DMS53 treated with DMSO at 0.1 percent for 48 hours (cell line): ENCODE measurements around the gene UNC13D.
"Not testable (repeated sequence)": the region's sequence is repeated elsewhere in the genome, so short reads cannot be mapped to it uniquely, and the experiment has no call there.

Source experiments
- DNase-seq: peaks from one replicate; lab custom pipeline; 2025; ENCODE audit not compliant: unreplicated experiment; lab: John Stamatoyannopoulos, UW

Gene UNC13D

DNA sequence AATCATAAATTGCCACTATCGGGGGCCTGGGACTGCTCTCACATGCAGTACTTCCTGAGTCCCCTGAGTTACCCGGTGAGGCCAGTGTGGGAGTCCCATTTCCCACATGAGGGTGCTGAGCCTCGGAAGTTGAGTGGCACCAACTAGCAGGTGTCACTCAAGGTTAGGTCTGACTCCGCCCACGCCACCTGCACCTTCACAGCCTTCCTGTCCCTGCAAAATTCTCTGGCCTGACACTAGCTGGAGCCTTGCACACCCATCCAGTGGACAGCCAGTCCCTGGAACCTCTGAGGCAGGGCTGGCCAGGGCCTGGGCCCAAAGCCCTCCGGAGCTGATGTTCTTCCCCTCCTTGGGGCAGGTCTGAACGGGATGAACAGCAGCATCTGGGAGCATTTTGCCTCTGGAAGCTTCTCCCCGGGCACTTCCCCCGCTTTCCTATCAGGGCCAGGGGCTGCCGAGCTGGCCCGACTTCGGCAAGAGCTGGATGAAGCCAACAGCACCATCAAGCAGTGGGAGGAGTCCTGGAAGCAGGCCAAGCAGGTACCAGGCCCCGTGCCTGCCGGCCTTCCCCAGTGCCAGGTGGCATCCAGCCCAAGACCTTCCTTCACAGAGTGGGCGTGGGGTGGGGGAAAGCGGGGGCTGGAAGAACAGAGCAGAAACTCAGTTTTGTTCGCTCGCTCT is 21.9 kb downstream of the UNC13D start:
- DNase-seq = peak; percentile 72

DNA sequence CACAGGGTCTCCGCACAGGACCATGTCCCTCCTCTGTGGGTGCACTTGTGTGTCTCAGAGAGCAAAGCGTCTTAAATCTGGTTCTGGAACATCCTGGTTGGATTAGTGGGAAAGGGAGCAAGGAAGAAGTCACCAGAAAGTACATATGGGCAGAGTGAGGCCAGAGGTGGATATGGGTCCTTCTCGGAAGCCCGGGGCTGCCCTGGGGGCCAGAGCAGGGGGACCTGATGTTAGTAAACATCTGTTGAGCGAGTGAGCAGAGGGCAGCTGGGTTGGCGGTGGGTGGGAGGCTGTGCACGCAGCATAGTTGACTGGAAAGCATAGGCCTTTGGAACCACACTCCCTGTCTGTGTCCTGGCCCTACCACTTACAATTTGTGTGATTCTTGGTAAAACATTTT is 22.7 kb downstream of the UNC13D start:
- DNase-seq = no peak

DNA sequence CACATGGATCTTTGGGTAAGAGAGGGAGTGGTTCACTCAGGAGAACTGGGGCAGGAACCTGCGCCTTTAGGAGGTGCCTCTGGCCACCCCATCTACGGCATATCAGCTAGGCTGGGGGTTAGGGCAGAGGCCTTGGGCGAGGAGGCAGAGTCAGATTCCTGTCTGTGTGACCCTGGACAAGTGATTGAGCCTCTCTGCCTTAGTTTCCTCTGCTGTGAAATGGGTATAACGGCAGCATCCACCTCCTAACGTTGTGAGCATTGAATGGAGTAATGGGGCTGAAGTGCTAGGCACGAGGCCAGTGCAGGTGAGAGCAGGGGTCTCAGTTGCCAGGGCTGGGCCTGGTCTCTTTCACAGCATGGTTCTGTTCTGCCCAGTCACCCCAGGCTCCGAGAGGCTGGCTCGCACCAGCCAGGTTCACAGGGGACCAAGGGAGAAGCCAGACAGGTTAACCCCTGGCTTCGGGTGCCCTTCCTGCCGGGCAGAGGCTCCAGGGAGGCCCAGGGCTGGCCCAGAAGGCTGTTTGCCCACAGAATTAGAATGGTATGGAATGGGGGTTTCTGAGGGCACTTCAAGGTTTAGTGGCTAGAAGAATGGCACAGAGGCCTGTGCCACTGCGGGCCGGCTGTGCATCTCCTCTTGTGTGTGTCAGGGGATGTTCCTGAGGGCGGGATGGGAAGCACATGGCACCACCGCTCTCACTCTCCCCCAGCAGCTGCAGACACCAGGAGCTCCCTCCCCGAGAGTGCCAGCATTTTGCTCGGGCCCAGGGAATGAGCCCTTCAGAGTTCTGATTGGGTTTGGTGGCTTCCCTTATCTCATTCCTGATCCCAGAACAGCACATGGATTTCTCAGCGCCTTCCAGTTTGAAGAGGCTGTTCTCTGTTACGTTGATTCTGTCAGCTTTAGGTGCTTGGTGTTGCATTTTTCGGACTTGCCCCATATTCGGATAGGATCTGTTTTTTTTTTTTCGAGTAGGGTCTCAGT is 23.8 kb downstream of the UNC13D start:
- DNase-seq = no peak

DNA sequence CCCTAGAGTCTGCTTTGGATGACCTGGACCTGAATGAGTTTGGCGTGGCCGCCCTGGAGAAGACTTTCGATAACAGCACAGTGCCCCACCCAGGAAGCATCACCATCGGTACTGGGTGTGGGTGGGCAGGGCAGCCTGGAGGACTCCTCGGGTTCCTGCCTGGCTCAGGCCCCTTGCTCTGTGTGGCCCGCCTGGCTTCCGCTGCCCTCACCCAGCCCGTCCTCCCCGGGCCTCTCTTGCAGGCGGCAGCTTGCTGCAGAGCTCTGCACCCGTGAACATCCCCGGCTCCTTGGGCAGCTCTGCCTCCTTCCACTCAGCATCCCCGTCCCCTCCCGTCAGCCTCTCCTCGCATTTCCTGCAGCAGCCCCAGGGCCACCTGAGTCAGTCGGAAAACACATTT is 24.5 kb downstream of the UNC13D start:
- no peak for DNase-seq

DNA sequence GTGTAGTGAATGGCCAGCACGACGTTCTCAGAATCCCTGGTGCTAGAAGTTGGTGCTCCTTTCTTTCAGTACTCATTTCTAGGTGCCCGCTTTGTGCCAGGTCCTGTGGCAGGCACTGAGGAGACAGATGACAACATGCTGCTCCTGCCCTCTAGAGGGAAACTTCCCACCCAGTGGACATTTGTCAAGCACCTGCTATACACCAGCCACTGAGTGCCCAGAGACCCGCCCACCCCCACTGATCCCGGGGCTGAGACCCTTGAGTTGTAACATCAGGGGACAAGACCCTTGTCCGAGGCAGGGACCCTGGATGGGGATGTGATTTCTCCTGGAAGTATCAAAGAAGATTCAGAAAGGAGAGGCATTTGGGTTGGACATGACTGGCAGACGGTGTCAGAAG is 25.1 kb downstream of the UNC13D start:
- DNase-seq = no peak

DNA sequence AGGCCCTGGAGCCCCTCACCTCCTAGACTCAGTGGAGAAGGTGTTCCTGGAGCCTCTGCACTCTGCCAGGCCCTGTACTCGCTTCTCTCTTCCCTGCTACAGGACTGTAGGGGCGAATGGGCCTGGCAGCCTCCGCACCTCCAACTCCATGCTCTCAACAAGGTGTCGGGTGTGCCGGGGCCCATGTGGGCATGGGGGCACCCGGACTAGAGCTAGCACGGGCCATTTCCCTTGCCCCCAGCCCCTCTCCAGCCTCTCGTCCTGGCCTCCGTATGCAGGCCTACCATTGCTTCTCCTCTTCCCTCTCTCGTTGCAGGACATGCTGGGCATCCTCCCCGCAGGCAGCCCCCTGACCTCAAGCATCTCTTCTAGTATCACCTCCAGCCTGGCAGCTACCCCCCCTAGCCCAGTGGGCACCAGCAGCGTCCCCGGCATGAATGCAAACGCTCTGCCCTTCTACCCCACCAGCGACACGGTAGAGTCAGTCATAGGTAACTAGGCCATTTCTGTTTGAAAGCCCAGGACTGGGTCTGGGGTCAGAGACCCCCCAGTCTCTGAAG is 25.8 kb downstream of the UNC13D start:
- no peak for DNase-seq

DNA sequence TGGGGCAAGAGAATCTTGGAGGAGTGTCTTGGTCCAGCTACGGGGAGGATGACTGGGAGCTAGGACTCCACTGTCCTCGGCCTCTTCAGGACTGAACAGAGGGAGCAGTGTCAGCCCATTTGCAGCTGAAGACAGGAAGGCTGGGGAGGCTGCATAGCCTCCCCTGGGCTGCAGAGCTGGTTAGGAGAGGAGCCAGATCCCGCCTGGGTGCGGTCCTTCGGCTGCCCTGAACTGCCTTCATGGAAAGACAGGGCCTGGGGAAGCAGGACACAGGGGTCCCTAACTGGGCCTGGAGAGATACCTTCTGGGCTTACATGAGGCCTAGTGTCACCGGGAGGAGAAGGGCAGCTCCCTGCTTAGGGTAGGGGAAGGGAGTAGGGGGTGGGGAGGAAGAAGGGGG is 26.6 kb downstream of the UNC13D start:
- no peak for DNase-seq

DNA sequence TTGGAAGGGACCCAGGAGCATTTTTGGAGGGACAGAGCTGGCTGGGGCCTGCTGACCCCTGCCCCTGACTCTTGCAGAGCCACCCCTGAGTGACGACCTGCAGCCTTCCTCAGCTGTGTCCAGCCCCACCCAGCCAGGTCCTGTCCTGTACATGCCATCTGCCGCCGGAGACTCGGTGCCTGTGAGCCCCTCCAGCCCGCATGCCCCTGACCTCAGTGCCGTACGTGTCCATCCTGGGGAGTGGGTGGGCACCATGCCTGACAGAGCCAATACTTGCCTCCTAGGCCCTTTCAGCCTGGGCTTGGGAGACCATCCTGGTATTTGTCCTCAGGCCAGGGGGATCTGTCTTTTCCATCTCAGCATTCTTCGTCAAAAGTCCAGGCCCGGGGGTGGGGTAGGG is 27.5 kb downstream of the UNC13D start:
- DNase-seq = no peak

DNA sequence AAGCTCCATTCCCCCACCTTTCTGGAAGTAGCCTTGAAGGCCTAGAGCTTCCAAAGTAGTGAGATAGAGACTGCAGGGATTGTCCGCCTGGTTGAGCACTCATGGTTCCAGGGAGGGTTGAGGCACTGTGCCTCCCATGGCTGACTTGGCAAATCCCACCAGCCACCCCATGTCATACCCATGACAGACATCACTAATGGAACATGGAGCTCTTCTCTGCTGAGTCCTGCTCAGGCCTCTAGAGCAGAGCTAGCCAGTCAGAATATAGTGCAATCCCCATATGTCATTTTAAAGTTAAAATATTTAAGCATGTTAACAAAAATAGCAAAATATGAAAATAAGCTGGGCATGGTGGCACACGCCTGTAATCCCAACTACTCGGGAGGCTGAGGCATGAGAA is 28.8 kb downstream of the UNC13D start:
- DNase-seq = no peak

DNA sequence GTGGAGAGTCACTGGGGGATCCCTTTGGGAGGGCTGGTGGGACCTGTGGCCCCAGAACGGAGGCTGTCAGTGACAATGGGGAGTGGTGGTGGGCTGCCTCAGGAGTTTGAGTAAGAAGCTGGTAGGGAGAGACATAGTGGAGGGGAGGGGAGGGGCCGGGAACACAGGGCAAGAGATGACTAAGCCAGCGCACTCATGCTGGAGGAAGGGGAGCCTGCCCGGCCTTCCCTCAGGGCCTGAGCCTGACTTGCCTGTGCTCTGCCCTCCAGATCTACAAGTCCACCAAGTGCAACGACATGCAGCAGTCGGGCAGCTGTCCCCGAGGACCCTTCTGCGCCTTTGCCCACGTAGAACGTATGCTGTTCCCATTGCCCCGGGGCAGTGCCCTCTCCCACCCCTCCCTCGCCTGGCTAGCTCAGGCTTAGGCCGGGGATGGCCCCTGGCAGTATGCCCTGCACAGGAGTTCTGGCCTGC is 29.3 kb downstream of the UNC13D start:
- no peak for DNase-seq

DNA sequence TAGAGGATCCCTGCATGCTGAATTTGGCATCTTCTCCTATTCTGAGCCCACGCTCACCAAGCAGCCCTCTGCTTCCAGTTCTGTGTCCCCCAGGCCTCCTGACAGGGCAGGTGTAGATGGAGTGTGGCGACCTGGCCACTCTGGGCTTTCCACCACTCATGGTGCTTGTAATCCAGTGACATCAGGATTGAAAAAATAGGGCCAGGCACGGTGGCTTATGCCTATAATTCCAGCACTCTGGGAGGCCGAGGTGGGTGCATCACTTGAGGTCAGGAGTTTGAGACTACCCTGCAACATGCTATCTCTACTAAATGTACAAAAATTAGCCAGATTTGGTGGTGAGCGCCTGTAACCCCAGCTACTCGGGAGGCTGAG is 30.2 kb downstream of the UNC13D start:
- no peak for DNase-seq

DNA sequence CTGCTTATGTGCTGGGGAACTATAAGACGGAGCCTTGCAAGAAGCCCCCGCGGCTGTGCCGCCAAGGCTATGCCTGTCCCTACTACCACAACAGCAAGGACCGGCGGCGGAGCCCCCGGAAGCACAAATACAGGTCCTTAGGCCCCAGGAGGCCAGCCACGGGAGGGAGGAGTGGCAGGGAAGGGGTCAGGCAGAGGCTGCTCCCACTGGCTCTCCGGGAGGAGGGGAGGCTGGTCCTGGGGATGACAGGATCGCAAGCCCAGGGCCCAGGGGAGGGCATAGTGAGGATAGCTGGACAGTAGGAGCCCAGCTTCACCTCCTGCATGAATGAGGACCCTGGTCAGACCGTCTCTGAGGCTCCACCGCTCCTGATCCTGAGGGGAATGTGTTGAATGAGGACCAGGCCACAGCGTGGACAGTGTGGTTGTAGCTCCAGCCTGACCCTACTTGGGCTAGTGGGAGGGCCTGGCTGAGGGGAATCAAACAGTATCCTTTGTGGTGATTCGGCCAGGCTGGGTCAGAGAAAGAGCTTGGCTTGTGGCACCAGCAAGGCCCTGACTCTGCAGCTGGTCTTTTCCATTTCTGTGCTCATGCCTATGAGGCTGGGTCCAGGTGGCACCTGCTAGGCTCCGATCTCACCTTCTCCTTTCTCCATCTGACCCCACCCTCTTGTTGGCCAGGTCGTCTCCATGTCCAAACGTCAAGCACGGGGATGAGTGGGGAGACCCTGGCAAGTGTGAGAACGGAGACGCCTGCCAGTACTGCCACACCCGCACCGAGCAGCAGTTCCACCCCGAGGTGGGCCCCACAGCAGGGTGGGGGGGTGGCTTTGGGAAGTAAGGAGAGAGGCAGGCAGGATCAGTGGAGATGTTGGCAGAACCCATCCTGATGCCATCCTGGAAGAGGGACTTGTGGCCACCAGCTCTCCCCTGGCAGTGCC is 30.9 kb downstream of the UNC13D start:
- DNase-seq = no peak

DNA sequence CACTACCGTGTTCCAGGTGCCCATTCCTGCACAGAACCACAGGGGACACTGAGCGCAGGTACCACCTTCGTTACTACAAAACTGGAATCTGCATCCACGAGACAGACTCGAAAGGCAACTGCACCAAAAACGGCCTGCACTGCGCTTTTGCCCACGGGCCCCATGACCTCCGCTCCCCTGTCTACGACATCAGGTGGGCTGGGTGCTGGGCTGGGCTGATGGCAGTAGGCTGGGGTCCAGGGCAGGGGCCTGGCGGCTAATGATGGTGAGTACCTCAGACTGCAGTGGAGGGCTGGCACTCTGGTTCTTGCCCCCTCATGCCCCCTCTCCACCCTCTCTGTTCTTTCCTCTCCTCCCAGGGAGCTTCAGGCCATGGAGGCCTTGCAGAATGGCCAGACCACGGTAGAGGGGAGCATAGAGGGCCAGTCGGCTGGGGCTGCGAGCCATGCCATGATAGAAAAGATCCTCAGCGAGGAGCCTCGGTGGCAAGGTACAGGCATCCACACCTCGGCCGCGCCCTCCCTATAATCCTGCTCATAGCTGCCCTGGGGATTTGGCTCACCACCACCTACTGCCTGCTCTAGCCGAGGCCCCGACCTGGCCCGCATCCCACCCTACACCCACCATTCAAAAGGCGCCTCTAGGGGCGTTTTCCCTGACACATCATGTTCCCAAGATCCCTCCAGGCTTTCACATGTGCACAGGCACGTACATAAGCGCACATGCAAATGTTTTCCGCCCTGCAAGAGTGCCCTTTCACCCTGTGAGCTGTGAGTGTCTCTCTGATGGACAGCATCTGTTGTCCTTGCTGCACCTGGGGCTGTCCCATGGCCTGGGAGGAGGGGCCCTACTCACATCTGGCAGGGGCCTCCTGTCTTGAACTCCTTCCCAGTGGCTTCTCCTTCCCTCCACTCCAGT is 31.8 kb downstream of the UNC13D start:
- DNase-seq = no peak

DNA sequence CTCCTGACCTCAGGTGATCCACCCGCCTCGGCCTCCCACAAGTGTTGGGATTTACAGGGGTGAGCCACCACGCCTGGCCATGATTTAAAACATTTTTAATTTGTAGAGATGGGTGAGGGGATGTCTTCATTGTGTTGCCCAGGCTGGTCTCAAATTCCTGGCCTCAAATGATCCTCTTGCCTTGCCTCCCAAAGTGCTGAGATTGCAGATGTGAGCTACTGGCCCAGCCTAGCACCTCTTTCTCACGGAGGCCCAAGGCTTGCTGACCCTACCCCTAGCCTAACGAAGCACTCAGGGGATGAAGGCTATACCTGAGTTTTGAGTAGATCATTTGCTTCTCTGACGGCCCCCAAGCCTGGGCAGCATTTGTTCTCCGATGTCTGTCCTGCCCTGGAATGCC is 33.0 kb downstream of the UNC13D start:
- no peak for DNase-seq

DNA sequence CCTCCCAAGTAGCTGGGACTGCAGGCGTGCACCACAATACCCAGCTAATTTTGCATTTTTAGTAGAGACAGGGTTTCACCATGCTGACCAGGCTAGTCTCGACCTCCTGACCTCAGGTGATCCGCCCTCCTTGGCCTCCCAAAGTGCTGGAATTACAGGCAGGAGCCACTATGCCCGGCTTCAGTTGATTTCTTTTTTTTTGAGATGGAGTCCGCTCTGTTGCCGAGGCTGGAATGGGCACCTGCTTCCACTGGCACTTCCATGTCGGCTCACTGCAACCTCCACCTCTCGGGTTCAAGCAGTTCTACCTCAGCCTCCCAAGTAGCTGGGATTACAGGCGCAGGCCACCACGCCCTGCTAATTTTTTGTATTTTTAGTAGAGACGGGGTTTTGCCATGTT is 33.4 kb downstream of the UNC13D start:
- DNase-seq = not testable (repeated sequence)

DNA sequence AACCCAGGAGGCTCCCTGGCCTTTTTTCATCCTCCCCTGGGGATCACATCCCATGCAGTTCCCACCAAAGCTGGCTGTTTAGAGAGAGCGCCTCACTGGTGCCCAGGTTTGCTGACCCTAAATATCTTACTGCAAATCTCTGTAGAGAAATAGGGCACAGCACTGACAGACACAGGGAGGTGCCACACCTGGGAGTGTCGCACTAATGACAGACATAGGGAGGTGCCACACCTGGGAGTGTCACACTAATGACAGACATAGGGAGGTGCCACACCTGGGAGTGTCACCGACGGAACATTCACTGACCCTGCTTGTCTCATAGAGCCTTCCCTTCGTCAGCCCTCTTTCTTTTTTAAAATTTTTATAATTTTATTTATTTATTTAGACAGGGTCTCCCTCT is 34.0 kb downstream of the UNC13D start:
- no peak for DNase-seq

DNA sequence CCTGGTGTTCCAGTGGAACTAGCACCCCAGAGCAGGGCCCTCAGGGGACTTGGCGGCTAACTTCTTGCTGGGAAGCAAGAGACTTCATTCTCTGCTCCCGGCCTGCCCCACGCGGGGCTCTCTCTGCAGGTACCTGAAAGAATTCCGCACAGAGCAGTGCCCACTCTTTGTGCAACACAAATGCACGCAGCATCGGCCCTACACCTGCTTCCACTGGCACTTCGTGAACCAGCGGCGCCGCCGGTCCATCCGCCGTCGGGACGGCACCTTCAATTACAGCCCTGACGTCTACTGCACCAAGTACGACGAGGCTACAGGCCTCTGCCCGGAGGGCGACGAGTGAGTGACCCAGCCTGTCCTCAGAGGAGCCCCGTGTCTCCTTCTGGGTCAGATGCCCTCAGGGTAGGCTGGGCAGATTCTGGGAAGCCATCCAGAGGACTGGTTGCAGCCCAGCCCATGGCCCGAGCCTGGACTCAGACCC is 34.5 kb downstream of the UNC13D start:
- DNase-seq = no peak

DNA sequence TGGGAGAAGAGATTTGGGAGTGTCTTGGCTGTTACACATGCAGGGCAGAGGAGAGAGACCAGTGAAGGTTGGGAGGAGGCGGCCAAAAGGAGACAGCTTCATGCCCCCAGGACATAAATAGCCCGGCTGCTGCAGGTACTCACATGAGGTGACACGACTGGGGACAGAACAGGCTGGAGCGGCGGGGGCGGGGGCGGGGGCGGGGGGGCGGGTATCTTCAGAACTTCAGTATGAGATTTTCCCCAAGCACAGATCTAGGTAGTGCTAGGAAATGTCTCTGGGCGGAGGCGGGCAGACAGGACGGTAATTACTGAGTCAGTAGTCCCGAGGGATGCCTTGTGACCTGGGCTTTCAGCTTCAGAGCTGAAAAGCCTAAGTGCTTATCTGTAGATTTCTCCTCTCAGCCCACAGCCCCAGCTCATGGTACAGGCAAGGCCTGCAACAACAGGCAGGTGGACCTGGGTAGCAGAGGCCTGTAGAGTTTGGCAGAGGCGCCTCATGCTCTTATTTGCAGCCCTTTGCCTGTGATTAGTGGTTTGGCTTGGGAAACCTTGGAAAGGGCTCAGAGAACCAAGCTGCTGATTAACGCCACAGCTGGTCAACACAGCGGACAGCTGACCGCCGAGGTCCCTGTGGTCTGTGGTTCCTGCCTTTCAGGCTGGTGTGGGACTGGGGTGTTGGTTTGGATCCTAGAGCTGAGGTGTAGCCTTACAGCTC is 35.1 kb downstream of the UNC13D start:
- no peak for DNase-seq

DNA sequence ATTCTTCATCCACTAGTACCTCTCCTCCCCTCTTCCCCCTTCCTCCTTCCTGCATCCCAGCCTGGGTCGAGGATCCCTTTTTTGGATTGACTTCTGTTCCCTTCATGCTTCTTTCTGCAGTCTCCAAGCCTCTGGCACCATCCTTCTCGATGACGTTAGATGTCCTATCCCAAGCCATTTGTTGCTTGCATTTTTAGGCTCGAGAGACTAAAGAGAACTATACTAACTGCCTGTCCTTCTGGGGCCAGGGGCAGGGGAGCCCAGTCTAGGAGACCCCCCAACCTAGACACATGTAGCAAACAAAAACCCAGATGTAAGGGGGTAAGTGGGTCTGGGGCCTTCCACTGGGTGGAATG is 35.7 kb downstream of the UNC13D start:
- DNase-seq = no peak
